ENCODE measurements around the gene NUP98. TPM values are rescaled to one million over a fixed set of nuclear protein-coding genes. Genes with fewer than 3 reads are reported as not detected.

NUP98 gene
- total and polyA plus RNA-seq, 2 of the 13 experiments (the other 11 are each of a cell fraction or from before 2014, with no cell fraction given), result 76.6 to 85.3 TPM

DNA sequence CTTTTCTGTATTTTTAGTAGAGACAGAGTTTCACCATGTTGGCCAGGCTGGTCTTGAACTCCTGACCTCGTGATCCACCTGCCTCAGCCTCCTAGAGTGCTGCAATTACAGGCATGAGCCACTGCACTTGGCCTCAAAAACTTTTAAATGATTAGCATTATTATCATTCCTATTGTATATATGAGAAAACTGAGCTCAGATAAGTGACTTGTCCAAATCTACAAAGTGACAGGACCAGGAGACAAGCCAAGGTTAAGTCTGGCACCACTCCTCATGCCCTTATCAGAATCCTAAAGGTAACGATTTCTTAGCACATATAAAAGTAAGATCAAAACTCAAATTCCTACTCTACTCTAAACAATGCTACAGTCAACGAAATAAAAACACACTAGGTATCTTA, 94.0 kb downstream of the NUP98 start:
- Histone ChIP-seq H3K9me3 (ENCODE audit: low read length) (no peaks in the 10 kb centered on the region), H3K36me3 (replicated peaks in 1 of 2; ENCODE audit: control insufficient read depth in 1 of 2, insufficient read depth in 2 of 2, low read length in 2 of 2) (peaks cover 11 to 70% of the 10 kb centered on the region in 2 experiments), H3K4me2 (ENCODE audit: low read depth, low read length) (no peak overlapping the region), H3K4me3 (replicated peaks in 1 of 3; ENCODE audit: insufficient read depth in 1 of 3, low read depth in 2 of 3, low read length in 3 of 3) (no peak overlapping the region), H4K20me1 (ENCODE audit: insufficient read depth, low read length) (no peaks in the 10 kb centered on the region), H3K4me1 (ENCODE audit: insufficient read depth, low read length) (0 out of 2 replicates have a peak, but pooled peaks cover 1% of the 10 kb centered on the region), H3K27ac (ENCODE audit: extremely low read length, insufficient read depth, low read length) (no peak overlapping the region), H3K79me2 (ENCODE audit: insufficient read depth, low read length) (no peaks in the 10 kb centered on the region), H3K9ac (ENCODE audit: insufficient read depth, low read depth, low read length) (no peak overlapping the region), H3K27me3 (ENCODE audit: control insufficient read depth in 1 of 2, insufficient read depth in 2 of 2, low read length in 2 of 2) (no peaks in the 10 kb centered on the region), H2AFZ (ENCODE audit: low read length) (no peak overlapping the region)
- TF ChIP-seq BRD4 (CRISPR knock-in tag; IDR thresholded peaks at IDR 0.05) (no peak), PHF21A (CRISPR knock-in tag; IDR thresholded peaks at IDR 0.05) (no peak), ZXDC (CRISPR knock-in tag; IDR thresholded peaks at IDR 0.05) (no peak), ZNF777 (CRISPR knock-in tag; IDR thresholded peaks at IDR 0.05) (no peak), GLI4 (CRISPR knock-in tag; IDR thresholded peaks at IDR 0.05; ENCODE audit: borderline replicate concordance) (no peak), ZNF17 (CRISPR knock-in tag; IDR thresholded peaks at IDR 0.05) (no peak), ZMYM2 (CRISPR knock-in tag; IDR thresholded peaks at IDR 0.05) (no peak), THRA (CRISPR knock-in tag; IDR thresholded peaks at IDR 0.05; ENCODE audit: borderline replicate concordance) (no peak), ZNF614 (CRISPR knock-in tag; IDR thresholded peaks at IDR 0.05; ENCODE audit: borderline replicate concordance) (no peak), ZSCAN25 (CRISPR knock-in tag; IDR thresholded peaks at IDR 0.05) (no peak), ZBTB1 (CRISPR knock-in tag; IDR thresholded peaks at IDR 0.05; ENCODE audit: borderline replicate concordance) (no peak), GLMP (CRISPR knock-in tag; IDR thresholded peaks at IDR 0.05; ENCODE audit: borderline replicate concordance) (no peak), REL (CRISPR knock-in tag; conservative IDR thresholded peaks at IDR 0.05) (no peak), FOSL2 (CRISPR knock-in tag; IDR thresholded peaks at IDR 0.05) (no peak), DRAP1 (CRISPR knock-in tag; IDR thresholded peaks at IDR 0.05) (no peak), MLLT10 (CRISPR knock-in tag; IDR thresholded peaks at IDR 0.05) (no peak), EEA1 (CRISPR knock-in tag; IDR thresholded peaks at IDR 0.05; ENCODE audit: borderline replicate concordance) (no peak), ZNF691 (CRISPR knock-in tag; IDR thresholded peaks at IDR 0.05; ENCODE audit: borderline replicate concordance, low read depth) (no peak)
- DNase-seq (ENCODE audit: low spot score) (no peak), FAIRE-seq (no peak), ATAC-seq (no peak)
- CTCF ChIA-PET (ENCODE audit: low intra/inter-chr PET ratio, low total read pairs), result no interaction called here
- 100% methylated on average over 3 of the region's 3 CpGs for WGBS (ENCODE audit: low lambda C conversion rate)
- BruUV-seq (replicated peaks), result no TSS peak
- in situ Hi-C loops (cut with HindIII; ENCODE audit: extremely low pct_ligation_motif_present, low pct_unique_long_range_greater_than_20kb) (no loop called here), intact Hi-C loops (cut with micrococcal nuclease; ENCODE audit: unreplicated experiment) (no loop called here)
- POLR2A ChIA-PET, result no interaction called here
